Activated CD8-positive, alpha-beta memory T cell treated with anti-CD3 and anti-CD28 coated beads for 1 hour (primary cell): ENCODE results near the gene KIF1C.

Experiments used
- DNase-seq, 2 donors: peaks; one replicate each; pipeline ENCODE4 v3.0.0-alpha.2; 2020; ENCODE audit warnings: low read depth in 1 of 2; ENCODE audit errors: extremely low read depth in 1 of 2

KIF1C gene

GRCh38 chr17:4968486-4969046 is 29.2 kb upstream of the KIF1C start:
- DNase-seq = no peak

GRCh38 chr17:4969047-4969550 is 28.7 kb upstream of the KIF1C start:
- no peak for DNase-seq

GRCh38 chr17:4969551-4970173 is 28.1 kb upstream of the KIF1C start:
- DNase-seq = no peak

DNA sequence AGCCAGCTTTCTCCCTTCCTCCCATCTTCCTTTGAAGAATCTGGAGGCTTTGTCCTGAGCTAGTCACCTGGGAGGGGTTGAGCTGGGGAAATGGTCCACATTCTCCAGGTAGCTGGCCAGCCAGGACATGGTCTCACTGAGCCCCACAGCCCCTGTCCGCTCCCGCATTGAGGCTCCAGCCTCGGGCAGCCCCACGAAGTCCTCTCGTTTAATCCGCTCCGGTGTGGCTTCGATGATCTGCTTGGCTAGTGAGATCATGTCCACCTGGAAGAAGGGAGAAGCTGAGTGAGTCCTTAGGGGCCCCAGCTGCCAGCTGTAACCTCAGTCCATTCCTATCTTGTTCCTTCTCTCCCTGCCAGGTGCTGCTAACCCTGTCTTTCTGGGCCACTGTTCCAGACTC is 27.5 kb upstream of the KIF1C start:
- DNase-seq = no peak

GRCh38 chr17:4971826-4972225 is 25.9 kb upstream of the KIF1C start:
- DNase-seq = no peak

- DNase-seq = no peak
Measured at GRCh38 chr17:4972322-4972721, 25.4 kb upstream of the KIF1C start.

- no peak for DNase-seq
Measured at GRCh38 chr17:4972752-4973151, 25.0 kb upstream of the KIF1C start.

GRCh38 chr17:4973256-4974114 is 24.3 kb upstream of the KIF1C start:
- no peak for DNase-seq

GRCh38 chr17:4974115-4974670 is 23.6 kb upstream of the KIF1C start:
- DNase-seq = no peak

- DNase-seq = no peak
Measured at GRCh38 chr17:4978726-4979125, 19.0 kb upstream of the KIF1C start.

- DNase-seq = no peak
Measured at GRCh38 chr17:4980644-4981216, 17.0 kb upstream of the KIF1C start.

DNA sequence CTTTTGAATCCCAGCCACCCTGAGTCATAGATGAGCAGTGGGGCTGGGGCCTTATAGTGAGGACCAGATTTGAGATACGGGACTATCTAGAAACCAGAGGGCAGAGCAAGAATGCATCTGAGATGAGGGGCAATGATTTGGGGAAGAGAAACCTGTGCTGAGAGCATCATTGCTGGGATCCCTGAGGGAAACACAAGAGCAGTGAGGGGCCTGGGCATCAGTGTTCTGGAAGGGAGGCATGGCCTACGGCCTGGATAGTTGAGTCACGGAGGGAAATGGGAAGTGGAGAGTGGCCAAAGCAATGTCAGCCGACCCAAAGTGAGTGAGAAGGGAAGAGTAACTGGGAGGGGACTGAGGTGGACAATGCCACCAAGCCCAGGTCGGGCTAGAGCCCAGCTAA is 15.4 kb upstream of the KIF1C start:
- no peak for DNase-seq

- DNase-seq = no peak
Measured at GRCh38 chr17:4986403-4986802, 11.3 kb upstream of the KIF1C start.

DNA sequence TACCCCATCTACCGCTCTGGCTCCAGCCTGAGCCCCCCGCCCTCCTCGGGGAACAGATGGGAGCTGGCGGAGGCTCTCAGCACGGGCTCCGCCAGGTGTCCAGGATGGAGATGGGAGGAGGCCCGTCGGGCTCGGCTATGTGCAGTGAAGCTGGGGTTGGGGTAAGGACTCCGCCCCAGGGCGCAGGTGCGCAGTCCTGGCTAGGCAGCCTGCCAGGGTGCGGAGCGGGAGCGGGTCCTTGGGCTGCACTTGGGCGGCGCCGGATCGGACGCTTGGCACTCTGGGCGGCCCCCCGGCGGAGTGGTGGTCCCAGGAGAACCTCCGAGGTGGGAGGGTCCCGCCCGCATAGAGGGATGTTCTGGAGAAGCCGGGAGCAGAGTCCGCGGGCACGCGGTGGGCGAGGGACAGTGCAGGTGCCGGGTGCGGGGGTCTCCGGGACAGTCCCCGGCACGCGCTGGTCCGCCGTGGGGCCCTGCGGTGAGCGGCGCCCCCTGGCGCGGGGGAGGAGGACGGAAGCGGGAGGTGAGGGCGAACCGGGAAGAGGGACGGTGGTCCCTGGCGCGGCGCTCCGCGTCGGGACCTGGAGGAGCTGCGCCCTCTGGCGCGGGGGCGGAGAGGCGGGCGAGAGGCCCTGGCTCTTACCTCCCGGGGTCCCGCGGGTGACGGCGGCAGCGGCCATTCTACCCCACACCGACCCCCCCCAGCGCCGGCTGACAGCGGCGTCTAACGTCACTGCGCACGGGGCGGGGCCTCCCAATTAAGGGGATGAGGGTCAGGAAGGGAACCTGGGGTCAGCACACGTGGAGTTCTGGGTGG is 10.6 kb upstream of the KIF1C start, which contains the start of gene CAMTA2:
TSS of gene CAMTA2 (minus strand) at position 725 of the 816 bp plus-strand sequence. CDS start 1,453 bp downstream, outside the sequence.
- peak; percentile 76 to 83 for DNase-seq

- DNase-seq = no peak
Measured at GRCh38 chr17:4987767-4988567, 9.8 kb upstream of the KIF1C start.

DNA sequence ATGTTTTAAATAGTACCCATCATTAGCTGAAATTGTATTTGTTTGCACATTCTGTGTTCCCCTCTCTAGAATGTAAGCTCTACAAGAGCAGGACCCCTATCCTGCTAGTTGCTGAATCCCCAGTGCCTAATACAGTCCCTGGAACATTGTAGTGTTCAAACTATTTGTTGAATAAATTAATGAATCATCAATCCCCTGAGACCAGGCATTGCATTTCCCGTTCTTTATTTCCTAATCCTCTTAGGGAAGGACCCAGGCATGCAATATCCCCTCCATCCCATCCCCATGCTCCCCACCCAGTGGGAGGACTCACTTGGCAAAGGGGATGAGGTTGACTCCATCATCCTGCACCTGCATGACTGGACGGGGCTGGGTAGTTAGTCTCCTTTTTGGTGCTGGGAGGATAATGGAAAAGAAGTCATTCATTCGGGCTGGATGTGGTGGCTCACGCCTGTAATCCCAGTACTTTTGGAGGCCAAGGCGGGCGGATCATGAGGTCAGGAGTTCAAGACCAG is 3.6 kb upstream of the KIF1C start:
- DNase-seq = no peak

- no peak for DNase-seq
Measured at GRCh38 chr17:4998027-4998731, 429 bp downstream of the KIF1C start.

DNA sequence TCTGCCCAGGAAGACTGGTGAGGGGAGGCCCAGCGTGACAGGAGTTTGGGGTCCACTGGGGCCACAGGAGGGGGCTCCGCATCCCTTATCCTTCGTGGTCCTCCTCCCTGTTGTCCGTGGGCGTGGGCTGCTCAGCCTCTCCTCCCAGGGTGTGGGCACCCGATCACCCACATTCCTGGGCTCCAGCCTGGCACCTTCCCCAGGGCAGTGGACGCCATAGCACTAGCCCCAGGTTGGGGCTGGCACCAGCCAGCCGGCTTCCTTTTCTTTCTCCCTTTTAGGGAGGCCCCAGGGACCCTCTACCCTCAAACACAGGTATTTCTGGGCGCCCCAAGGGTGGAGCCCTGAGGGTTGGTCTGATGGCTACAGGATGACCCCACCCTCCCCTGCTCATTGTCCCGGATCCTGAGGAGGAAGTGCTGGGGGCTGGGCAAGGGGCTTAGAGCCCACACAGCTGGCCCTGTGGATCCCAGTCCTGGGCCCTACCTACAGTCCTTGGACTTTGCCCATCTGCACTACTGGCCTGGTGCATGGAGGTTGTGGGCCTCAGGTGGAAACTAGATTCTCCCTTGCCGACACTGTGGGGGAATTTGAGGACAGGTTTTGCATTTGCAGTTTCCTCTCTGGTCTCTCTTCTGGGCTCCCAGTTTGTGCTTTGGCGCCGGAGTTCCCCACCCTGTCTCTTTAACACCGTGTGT is 1.1 kb downstream of the KIF1C start:
- no peak for DNase-seq
